Neutrophil (primary cell): ENCODE data around the gene BBX.

Source experiments
- H3K27ac ChIP-seq: fragments of 200-600 bp; sonication (generic); 2 replicates; pipeline ENCODE4 v1.5.1; 2016; ENCODE audit warnings: mild to moderate bottlenecking, moderate library complexity
- H3K27me3 ChIP-seq: fragments of 200-600 bp; sonication (generic); 2 replicates; pipeline ENCODE4 v1.6.0; 2016; ENCODE audit warnings: mild to moderate bottlenecking
- H3K36me3 ChIP-seq: fragments of 200-600 bp; sonication (generic); 2 replicates; pipeline ENCODE4 v1.5.1; 2017
- H3K4me1 ChIP-seq, 2 experiments: fragments of 200-600 bp in 1 of 2; sonication (generic) in 1 of 2; 1 replicate in 1 of 2; 2 replicates in 1 of 2; pipeline versions ENCODE4 v1.5.1 to v1.6.1; 2013 to 2016; ENCODE audit warnings: low read depth in 1 of 2, low read length in 1 of 2, mild to moderate bottlenecking in 1 of 2, moderate library complexity in 1 of 2; ENCODE audit not compliant: control insufficient read depth in 1 of 2, insufficient read depth in 1 of 2
- H3K4me3 ChIP-seq, 2 experiments: fragments of 200-600 bp in 1 of 2; sonication (generic) in 1 of 2; 1 replicate in 1 of 2; 2 replicates in 1 of 2; pipeline ENCODE4 v1.5.1; 2013 to 2016; ENCODE audit warnings: low read depth in 1 of 2, low read length in 1 of 2, mild to moderate bottlenecking in 1 of 2, moderate library complexity in 1 of 2
- H3K9me3 ChIP-seq: fragments of 200-600 bp; sonication (generic); 2 replicates; pipeline ENCODE4 v1.5.1; 2016
- TF ChIP-seq, protein P1 (sequence below): fragments of 200-600 bp; sonication (generic); IDR thresholded peaks from 2 replicates; pipeline ENCODE4 v1.5.1; 2016; ENCODE audit warnings: antibody characterized with exemption

The BBX gene

DNA sequence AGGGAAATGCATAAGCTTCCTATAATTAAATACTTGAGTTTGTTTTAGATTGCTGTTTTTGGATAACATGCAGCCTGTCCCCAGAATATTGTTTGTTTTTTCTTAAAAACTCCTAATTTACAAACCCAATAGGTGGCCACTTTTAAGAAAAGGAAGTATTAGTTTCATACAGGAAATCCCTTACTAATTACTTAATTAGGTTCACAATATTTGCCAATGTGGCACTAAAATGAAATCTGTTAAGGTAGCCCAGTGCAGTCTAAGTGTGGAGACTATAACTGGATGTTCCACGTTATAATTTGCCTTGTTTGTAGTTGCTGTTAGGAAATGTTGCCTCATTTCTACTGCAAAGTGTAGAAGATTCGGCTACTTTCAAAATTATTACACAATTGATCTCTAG is 195.8 kb downstream of the BBX start:
- TF ChIP-seq, protein P1, sequence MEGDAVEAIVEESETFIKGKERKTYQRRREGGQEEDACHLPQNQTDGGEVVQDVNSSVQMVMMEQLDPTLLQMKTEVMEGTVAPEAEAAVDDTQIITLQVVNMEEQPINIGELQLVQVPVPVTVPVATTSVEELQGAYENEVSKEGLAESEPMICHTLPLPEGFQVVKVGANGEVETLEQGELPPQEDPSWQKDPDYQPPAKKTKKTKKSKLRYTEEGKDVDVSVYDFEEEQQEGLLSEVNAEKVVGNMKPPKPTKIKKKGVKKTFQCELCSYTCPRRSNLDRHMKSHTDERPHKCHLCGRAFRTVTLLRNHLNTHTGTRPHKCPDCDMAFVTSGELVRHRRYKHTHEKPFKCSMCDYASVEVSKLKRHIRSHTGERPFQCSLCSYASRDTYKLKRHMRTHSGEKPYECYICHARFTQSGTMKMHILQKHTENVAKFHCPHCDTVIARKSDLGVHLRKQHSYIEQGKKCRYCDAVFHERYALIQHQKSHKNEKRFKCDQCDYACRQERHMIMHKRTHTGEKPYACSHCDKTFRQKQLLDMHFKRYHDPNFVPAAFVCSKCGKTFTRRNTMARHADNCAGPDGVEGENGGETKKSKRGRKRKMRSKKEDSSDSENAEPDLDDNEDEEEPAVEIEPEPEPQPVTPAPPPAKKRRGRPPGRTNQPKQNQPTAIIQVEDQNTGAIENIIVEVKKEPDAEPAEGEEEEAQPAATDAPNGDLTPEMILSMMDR, result no peak
- Histone ChIP-seq H3K27ac (peak overlapping the region; percentile 59), H3K9me3 (no peaks in the 10 kb centered on the region), H3K36me3 (peaks cover 6% of the 10 kb centered on the region), H3K4me1 (peaks cover 10 to 20% of the 10 kb centered on the region in 2 experiments), H3K27me3 (no peaks in the 10 kb centered on the region), H3K4me3 (peak overlapping the region; percentile 8 to 12)

DNA sequence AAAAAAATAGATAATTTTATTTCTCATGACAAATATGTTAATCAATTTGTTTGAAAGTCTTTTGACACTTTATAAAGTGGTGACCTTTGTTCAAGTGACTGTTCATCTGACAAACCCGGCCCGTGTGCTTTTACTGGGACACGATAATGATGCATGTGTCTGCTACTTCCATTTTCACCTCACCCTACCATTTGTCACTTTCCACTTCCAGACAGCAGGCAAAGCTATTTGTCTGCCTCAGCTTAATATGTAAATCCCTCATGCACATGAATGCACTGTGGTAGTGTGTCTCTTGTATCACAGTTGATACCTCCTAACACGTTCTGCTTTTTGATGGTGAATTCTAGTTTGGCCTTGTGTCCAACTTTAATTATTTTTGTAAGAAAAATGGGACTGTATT is 204.3 kb downstream of the BBX start:
- Histone ChIP-seq H3K27ac (no peak overlapping the region), H3K36me3 (peaks cover 18% of the 10 kb centered on the region), H3K4me1 (no peaks in the 10 kb centered on the region), H3K9me3 (no peaks in the 10 kb centered on the region), H3K4me3 (no peak overlapping the region), H3K27me3 (no peaks in the 10 kb centered on the region)
- TF ChIP-seq, protein P1, result no peak

DNA sequence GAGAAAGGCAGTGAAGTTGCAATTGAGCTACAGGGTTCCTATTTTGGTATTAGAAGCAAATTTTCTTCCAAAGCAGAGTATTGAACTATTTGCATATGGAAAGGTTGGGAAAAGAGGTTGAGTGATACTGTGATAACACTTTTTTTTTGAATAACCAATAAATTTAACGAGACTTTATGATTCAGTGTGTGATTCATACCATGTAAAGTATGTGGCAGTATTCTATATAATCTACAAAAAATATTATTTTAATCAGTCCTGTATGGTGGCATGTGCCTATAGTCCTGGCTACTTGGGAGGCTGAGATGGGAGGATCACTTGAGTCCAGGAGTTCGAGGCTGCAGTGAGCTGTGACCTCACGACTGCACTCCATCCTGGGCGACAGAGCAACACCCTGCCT is 206.9 kb downstream of the BBX start:
- Histone ChIP-seq H3K4me3 (no peak overlapping the region), H3K27ac (no peak overlapping the region), H3K9me3 (no peaks in the 10 kb centered on the region), H3K27me3 (no peaks in the 10 kb centered on the region), H3K36me3 (peaks cover 24% of the 10 kb centered on the region), H3K4me1 (no peaks in the 10 kb centered on the region)
- TF ChIP-seq, protein P1, result no peak

GRCh38 chr3:107734317-107734716 is 211.6 kb downstream of the BBX start:
- no peaks in the 10 kb centered on the region for H3K27me3 ChIP-seq
- H3K36me3 ChIP-seq, result peaks cover 17% of the 10 kb centered on the region
- H3K4me3 ChIP-seq, result no peak overlapping the region
- H3K4me1 ChIP-seq, result no peaks in the 10 kb centered on the region
- H3K27ac ChIP-seq, result no peak overlapping the region
- TF ChIP-seq, protein P1, result no peak
- no peaks in the 10 kb centered on the region for H3K9me3 ChIP-seq

DNA sequence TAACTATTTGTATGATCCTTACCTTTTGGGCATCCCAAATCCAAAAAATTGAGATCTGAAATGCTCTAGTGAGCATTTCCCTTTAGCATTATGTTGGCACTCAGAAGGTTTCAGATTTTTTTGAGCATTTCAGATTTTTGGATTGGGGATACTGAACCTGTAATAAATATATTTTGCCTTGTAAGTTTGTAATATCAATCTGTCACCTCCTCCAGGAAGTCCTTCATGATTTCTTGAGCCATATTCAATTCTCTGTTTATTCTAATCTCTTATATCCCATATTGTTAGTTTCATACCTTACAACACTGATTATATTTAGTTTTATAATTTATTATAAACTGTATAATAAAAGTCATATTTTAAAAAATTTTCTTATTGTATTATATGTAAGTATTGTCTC is 215.2 kb downstream of the BBX start:
- H3K4me3 ChIP-seq, result no peak overlapping the region
- TF ChIP-seq, protein P1, result no peak
- H3K4me1 ChIP-seq, result no peaks in the 10 kb centered on the region
- H3K27me3 ChIP-seq, result no peaks in the 10 kb centered on the region
- no peaks in the 10 kb centered on the region for H3K9me3 ChIP-seq
- H3K36me3 ChIP-seq, result peaks cover 10% of the 10 kb centered on the region
- no peak overlapping the region for H3K27ac ChIP-seq
